GM18526 (cell line): ENCODE results near the gene GNG11.

ENCODE experiments used
- POLR2A ChIP-seq: IDR thresholded peaks from 3 replicates; pipeline ENCODE4 v1.6.1; 2011; ENCODE audit not compliant: insufficient read length; ENCODE audit errors: extremely low read depth

Gene GNG11

DNA sequence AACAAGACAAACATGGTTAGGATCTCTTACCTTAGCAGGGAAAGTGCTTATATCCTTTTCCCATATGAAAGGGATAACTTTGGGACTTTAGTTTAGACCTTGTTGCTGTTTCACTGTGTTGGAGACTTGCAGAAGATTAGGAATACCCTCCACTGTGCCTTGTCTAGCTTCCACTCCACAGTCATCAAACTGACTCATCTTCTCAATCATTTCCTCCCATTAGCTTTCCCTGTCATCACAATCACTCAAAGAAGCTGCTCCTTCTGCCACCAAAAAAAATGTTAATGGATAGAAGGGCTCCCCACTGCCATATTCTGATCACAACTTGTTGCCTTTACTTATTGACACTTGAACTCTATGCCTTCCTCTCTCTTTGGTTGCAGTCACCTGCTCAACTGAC lies 16.8 kb downstream of the GNG11 start:
- TF ChIP-seq POLR2A, result no peak

DNA sequence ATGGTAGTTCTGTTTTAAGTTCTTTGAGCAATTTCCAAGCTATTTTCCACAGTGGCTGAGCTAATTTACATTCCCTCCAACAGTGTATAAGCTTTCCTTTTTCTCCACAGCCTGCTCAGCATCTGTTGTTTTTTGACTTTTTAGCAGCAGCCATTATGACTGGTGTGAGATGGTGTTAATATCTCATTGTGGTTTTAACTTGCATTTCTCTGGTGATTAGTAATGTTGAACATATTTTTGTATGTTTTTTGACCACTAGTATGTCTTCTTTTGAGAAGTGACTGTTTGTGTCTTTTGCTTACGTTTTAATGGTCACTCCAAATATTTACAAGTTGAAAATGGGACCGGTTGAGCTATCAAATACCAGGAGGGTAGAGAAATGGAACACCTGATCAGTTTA lies 20.4 kb downstream of the GNG11 start:
- TF ChIP-seq POLR2A, result no peak

DNA sequence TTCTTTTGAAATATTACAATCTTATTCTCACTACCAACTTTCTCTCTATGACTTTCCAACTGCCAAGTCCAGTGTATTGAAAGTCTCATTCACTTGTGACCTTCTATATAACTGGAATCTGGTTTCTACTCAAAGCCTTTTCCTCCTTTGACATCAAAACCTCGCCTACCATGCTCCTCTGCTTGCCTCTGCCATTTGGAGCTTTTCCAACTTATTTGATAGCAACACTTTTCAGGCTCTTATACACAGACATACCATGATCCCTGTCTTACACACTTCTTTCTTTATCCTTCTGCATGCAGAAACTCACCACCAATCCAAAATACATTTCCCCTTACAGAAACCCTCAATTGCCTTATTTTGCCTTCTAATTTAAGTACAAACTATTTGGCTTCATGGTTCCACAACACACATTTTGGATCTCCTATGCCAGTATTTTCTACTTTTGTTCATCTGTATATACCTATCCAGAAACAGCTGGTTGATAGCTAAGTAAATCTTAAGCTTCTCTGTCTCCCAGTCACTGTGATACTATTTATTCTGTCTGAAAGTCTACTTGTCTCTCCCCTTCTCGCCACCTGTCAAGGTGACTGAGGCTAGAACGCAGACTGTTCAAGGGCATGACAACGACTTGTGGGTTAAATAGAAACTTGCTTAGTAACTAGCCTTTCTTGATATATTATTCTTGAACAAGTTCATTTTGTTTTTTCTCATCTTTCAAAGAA lies 22.4 kb downstream of the GNG11 start:
- no peak for TF ChIP-seq POLR2A

GRCh38 chr7:93944673-93945072 lies 23.1 kb downstream of the GNG11 start:
- no peak for TF ChIP-seq POLR2A

GRCh38 chr7:93945083-93945482 lies 23.5 kb downstream of the GNG11 start:
- no peak for TF ChIP-seq POLR2A

DNA sequence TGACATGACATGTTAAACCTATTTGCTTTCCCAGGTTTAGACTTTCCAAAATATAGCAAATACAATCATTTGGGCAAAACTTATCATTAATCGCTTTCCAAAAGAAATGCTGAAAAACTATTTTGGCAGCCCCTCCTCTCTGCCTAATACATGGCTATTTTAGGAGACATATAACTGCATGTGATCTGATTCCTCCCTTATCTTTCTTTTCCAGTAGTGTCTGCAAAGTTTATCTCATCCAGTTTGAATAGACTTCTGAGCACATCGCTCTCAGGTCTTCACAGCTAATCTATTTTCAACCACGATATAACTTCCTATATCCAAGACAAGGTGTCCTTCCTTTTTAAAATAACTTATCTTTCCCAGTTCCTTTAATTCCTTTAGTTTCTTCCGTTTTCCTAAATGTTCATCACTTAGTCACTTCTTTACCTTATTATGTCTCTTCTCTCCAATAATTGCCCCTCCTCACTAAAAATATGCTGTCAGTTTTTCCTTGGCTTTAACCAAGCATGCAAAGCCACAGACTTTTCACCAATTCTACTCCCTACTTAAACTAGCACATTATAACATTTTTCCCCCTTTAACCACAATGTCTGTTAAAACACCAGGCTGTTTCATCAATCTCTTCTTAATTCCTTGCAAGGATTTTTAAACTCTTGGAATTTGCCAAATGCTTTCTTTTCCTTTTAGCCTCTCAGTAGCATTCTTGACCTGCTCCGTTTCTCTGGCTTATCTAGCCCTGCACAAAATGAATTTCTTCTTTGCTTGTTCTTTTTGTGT lies 24.4 kb downstream of the GNG11 start:
- TF ChIP-seq POLR2A, result no peak

- TF ChIP-seq POLR2A, result no peak
These were observed 26.6 kb downstream of the GNG11 start for GRCh38 chr7:93948106-93948505.

DNA sequence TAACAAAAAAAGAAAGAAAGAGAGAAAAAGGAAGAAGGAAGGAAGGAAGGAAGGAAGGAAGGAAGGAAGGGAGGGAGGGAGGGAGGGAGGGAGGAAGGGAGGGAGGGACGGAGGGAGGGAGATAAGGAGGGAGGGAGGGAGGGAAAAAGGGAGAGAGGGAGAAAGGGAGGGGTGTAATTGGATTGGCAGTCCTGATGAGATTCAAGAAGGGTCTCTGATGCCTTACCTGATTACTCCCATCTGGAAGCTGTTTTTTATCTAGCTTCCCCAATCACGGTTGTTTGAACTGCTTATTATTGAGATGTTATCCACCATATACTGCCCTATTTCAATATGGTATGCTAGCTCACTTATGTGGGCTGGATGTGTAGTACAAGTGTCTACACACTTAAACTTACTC lies 27.3 kb downstream of the GNG11 start:
- no peak for TF ChIP-seq POLR2A

GRCh38 chr7:93949423-93949822 lies 27.9 kb downstream of the GNG11 start:
- no peak for TF ChIP-seq POLR2A

DNA sequence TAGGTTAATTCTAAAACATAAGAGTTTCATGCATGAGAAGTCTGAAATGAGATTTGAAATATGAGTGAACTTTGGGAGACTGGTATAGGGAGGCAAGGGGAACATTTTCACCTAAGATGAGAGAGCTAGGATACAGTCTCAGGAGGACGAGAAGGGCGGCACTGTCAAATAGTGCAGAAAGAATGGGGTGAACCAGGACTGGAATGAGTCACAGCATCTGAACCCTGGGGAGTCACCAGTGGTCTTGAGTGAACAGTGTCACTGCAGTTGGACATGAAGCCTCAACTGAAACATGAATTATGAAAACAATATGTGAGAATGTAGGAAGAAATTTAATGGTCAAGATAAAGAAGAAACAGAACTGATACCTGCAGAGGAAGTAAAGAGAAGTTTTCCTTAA lies 33.8 kb downstream of the GNG11 start:
- TF ChIP-seq POLR2A, result no peak

- TF ChIP-seq POLR2A, result no peak
These were observed 36.2 kb downstream of the GNG11 start for GRCh38 chr7:93957767-93958166.

- TF ChIP-seq POLR2A, result no peak
These were observed 36.7 kb downstream of the GNG11 start for GRCh38 chr7:93958216-93958615.

- no peak for TF ChIP-seq POLR2A
These were observed 37.1 kb downstream of the GNG11 start for GRCh38 chr7:93958651-93959050.

GRCh38 chr7:93960986-93961385 lies 39.5 kb downstream of the GNG11 start:
- TF ChIP-seq POLR2A, result no peak

DNA sequence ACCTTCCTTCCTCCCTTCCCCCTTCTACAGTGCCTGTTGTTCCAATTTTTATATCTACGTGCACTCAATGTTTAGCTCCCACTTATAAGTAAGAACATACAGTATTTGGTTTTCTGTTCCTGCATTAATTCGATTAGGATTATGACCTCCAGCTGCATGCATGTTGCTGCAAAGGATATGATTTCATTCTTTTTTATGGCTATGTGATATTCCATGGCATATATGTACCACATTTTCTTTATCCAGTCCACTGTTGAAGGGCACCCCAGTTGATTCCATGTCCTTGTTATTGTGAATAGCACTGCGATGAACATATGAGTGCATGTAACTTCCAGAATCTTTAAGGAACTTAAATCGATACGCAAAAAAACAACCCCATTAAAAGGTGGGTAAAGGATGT lies 42.7 kb downstream of the GNG11 start:
- TF ChIP-seq POLR2A, result no peak

DNA sequence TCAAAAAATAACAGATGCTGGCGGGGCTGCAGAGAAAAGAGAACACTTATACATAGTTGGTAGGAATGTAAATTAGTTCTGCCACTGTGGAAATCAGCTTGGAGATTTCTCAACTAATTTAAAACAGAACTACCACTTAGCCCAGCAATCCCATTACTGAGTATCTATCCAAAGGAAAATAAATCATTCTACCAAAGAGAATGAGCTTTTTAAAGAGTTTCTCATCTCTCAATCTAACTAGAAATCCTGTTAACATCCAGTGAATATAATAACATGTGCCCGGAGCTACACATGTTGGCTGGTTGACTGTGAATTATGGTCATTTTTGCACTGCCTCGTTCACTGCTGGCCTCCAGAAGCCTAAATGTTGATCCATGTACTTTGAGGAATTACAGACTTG lies 43.3 kb downstream of the GNG11 start:
- no peak for TF ChIP-seq POLR2A
